Colonic mucosa (tissue), 4 donors: ENCODE results near the gene NUDT6. TPM values are rescaled to one million over a fixed set of nuclear protein-coding genes. Genes with fewer than 3 reads are reported as not detected.

ENCODE experiments used
- DNase-seq: peaks from one replicate; pipeline ENCODE4 v3.0.0-alpha.2; 2020
- H3K27ac ChIP-seq: fragments of 200-600 bp; one replicate; pipeline ENCODE4 v1.8.0; 2021
- H3K27me3 ChIP-seq: fragments of 200-600 bp; one replicate; pipeline ENCODE4 v1.8.0; 2021
- H3K36me3 ChIP-seq: fragments of 200-600 bp; one replicate; pipeline ENCODE4 v1.8.0; 2021
- H3K4me1 ChIP-seq: fragments of 200-600 bp; one replicate; pipeline ENCODE4 v1.8.0; 2021; ENCODE audit warnings: mild to moderate bottlenecking
- H3K4me3 ChIP-seq: fragments of 200-600 bp; one replicate; pipeline ENCODE4 v1.8.0; 2021
- H3K9ac ChIP-seq, 2 donors: one replicate each; pipeline ENCODE4 v1.7.0; 2013; ENCODE audit warnings: control low read depth in 2 of 2, low read depth in 2 of 2, low read length in 2 of 2
- H3K9me3 ChIP-seq: fragments of 200-600 bp; one replicate; pipeline ENCODE4 v1.8.0; 2021
- CTCF ChIP-seq: fragments of 200-600 bp; IDR thresholded peaks from one replicate; pipeline ENCODE4 v1.8.0; 2022; ENCODE audit warnings: antibody characterized with exemption, mild to moderate bottlenecking
- intact Hi-C: fragments of 100-400 bp; cut with DNase I; formaldehyde crosslinking; loops from one replicate; pipeline ENCODE4 v1.14.1; 2022
- total RNA-seq, 2 donors: library from RNA; stranded (reverse); fragmentation: NEBNext Ultra II Directional in 1 of 2; extraction: Animal tissue kit (Norgen Biotek cat#: 25700) in 1 of 2; gene quantifications; one replicate each; pipeline ENCODE4 v1.2.1, GENCODE V29; 2021
- donor health status: healthy.
- donor health status: DM: no; HTN: no; CAD: no.
- donor health status: DM: no; HTN: no; CAD: no.

NUDT6 gene
- total RNA-seq, 2 donors from 2014 or later = 7.9 to 8.3 TPM

GRCh38 chr4:122908223-122908622 is 14.2 kb downstream of the NUDT6 start:
- TF ChIP-seq CTCF = no peak
- intact Hi-C loops = no loop called here

DNA sequence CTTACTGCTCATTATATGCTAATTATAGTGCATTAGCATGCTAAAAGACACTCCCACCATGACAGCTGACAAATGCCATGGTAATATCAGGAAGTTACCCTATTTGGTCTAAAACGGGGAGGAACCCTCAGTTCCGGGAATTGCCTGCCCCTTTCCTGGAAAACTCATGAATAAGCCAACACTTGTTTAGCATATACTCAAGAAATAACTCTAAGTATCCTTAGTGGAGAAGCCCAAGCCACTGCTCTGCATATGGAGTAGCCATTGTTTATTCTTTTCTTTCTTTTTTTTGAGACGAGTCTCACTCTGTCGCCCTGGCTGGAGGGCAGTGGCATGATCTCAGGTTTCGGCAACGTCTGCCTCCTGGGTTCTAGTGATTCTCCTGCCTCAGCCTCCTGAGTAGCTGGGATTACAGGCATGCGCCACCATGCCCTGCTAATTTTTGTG is 15.5 kb downstream of the NUDT6 start:
- no peak for DNase-seq
- H3K9ac ChIP-seq = no peak overlapping the region
- no peaks in the 10 kb centered on the region for H3K4me1 ChIP-seq
- TF ChIP-seq CTCF = no peak
- no peaks in the 10 kb centered on the region for H3K9me3 ChIP-seq
- H3K4me3 ChIP-seq = no peak overlapping the region
- H3K27ac ChIP-seq = no peak overlapping the region
- no peaks in the 10 kb centered on the region for H3K27me3 ChIP-seq
- intact Hi-C loops = no loop called here
- H3K36me3 ChIP-seq = no peaks in the 10 kb centered on the region

More at GRCh38 chr4:122908223-122908622, 14.2 kb downstream of the NUDT6 start:
- H3K4me1 ChIP-seq = no peaks in the 10 kb centered on the region
- no peak for DNase-seq
- no peaks in the 10 kb centered on the region for H3K36me3 ChIP-seq
- no peaks in the 10 kb centered on the region for H3K27me3 ChIP-seq
- no peak overlapping the region for H3K4me3 ChIP-seq
- H3K9me3 ChIP-seq = no peaks in the 10 kb centered on the region
- no peak overlapping the region for H3K9ac ChIP-seq
- H3K27ac ChIP-seq = no peak overlapping the region

DNA sequence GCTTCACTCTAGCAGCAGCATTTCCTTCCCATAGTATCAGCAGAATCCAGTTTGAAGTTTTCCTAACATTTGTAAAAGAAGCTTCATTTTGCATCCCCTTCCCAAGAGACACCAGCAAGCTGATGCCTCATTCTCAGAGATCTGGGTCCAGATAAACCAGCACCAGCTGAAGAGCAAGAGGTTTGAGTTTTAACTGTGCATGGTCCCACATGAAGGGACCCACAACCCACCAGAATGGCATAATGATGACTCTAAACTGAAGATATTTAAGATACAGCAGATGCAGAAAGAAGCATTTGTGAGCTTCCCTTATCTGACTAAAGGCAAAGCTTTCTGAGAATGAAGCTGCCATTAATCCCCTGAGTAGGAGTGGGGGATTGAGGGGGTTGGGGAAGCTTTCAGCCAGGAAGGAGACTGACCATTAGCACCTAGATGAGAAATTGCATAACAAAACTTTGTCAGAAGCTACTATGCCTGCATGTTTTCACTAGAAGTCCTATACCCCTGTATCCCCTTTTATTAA is 18.6 kb downstream of the NUDT6 start:
- no peak for TF ChIP-seq CTCF

GRCh38 chr4:122901247-122902010 is 21.0 kb downstream of the NUDT6 start:
- Histone ChIP-seq H3K27ac (no peak overlapping the region), H3K27me3 (no peaks in the 10 kb centered on the region), H3K4me3 (no peak overlapping the region), H3K4me1 (no peaks in the 10 kb centered on the region), H3K9ac (no peak overlapping the region), H3K9me3 (no peaks in the 10 kb centered on the region), H3K36me3 (no peaks in the 10 kb centered on the region)
- intact Hi-C loops = no loop called here
- no peak for DNase-seq
- TF ChIP-seq CTCF = no peak

More for the DNA sequence above, 18.6 kb downstream of the NUDT6 start:
- Histone ChIP-seq H3K9ac (no peak overlapping the region), H3K36me3 (no peaks in the 10 kb centered on the region), H3K4me3 (no peak overlapping the region), H3K27me3 (no peaks in the 10 kb centered on the region), H3K27ac (no peak overlapping the region), H3K4me1 (no peaks in the 10 kb centered on the region), H3K9me3 (no peaks in the 10 kb centered on the region)
- intact Hi-C loops = no loop called here
- DNase-seq = no peak

- TF ChIP-seq CTCF = no peak
- no peaks in the 10 kb centered on the region for H3K27me3 ChIP-seq
- no peaks in the 10 kb centered on the region for H3K9me3 ChIP-seq
- no peak overlapping the region for H3K4me3 ChIP-seq
- intact Hi-C loops = no loop called here
- DNase-seq = no peak
- H3K9ac ChIP-seq = no peak overlapping the region
- no peaks in the 10 kb centered on the region for H3K36me3 ChIP-seq
- H3K4me1 ChIP-seq = no peaks in the 10 kb centered on the region
- H3K27ac ChIP-seq = no peak overlapping the region
Observed at GRCh38 chr4:122900314-122900713, 22.1 kb downstream of the NUDT6 start.
